Activated CD8-positive, alpha-beta memory T cell treated with anti-CD3 and anti-CD28 coated beads for 36 hours (primary cell): ENCODE results near the gene C11orf54. TPM values are rescaled to one million over a fixed set of nuclear protein-coding genes. Genes with fewer than 3 reads are reported as not detected.

Source experiments
- CTCF ChIA-PET: fragments of 350-600 bp; sonication (Branson Sonifier 250); formaldehyde crosslinking; loops from one replicate; lab custom pipeline; 2021; ENCODE audit warnings: antibody characterized with exemption; lab: Charles Lee
- POLR2A ChIA-PET: fragments of 350-600 bp; sonication (Branson Sonifier 250); formaldehyde crosslinking; loops from one replicate; lab custom pipeline; 2021; ENCODE audit warnings: antibody characterized with exemption; lab: Charles Lee
- total RNA-seq, 2 experiments: library from RNA; stranded (reverse); gene quantifications; one replicate each; pipeline ENCODE4 v1.2.3, GENCODE V29; 2021

Gene C11orf54
- total RNA-seq, 2 experiments from 2014 or later = 13.4 to 15.0 TPM

DNA sequence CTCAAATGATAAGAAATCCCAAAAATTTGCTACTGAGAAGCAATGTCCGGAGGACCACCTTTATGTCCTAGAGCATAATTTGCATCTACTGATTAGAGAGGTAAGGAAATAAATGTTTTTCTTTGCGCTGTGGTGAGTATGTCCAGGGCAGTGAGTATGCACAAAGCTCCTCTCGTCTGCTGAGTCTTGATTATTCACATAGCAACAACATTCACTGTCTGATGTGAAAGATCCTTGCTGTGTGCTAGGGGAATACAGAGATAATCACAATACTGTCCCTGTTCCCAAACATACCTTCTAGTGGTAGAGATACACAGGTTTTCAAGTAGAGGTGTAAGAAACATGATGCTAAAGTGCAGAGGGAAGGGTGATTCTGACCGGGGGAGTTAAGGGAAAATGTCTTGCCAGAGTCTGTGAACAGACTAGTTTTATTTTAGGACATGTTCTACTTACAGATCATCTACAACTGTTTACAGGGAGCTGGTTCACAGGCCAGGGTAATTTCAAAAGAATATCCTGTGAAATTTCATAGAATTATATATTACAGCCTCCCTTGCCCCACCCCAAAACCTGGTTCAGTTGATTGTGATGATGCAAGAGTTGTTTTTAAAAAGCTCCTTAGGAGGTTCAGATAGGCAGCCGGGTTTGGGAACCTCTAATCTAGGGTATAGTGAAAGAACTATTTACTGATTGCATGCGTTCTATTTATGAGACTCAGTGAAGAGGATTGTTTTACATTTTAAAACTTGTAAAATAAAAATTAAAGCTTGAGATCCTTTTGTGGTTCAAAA is 55.2 kb downstream of the C11orf54 start:
- POLR2A ChIA-PET = interaction anchor here (0.5 to 1.5 kb wide), 2 partner anchors 47 to 58 kb away, joined by 4 to 6 read pairs; no protein-coding TSS in a partner anchor
- CTCF ChIA-PET = no interaction called here

DNA sequence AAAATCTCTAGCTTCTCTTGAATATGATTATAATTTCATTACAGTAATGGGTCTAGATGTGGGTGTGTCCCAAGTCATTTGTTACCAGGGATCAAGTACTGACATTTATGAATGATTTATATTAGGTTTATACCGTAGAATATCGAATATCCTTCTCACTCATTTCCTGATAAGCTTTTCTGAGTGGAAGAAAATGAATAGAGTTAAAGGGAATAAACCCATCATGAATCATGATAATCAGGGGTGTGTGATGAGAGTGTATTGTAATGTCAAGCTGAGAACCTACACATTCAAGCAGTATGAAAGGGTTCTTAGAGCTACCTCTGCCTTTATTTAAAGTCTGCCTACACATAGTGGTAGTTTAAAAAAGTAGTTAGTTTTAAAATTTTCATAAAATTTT is 59.9 kb downstream of the C11orf54 start:
- POLR2A ChIA-PET = no interaction called here
- CTCF ChIA-PET = no interaction called here

DNA sequence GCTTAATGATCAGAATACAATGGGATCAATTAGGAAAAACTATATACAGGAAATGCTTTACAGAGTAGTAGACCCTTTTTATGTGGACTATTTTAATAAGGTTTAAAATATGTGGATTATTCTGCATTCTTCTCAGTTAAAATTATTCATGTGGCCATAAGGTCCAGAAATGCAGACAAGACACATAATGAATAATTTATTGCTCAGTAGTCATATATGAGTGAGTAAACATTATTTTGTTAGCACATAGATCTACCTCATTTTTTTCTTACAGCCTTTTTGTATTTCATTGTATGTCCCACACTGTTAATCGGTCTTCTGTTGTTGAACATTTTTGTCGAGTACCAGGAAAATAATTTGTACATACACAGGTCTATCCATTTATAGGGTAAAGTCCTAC is 63.4 kb downstream of the C11orf54 start:
- ChIA-PET POLR2A (no interaction called here), CTCF (no interaction called here)

DNA sequence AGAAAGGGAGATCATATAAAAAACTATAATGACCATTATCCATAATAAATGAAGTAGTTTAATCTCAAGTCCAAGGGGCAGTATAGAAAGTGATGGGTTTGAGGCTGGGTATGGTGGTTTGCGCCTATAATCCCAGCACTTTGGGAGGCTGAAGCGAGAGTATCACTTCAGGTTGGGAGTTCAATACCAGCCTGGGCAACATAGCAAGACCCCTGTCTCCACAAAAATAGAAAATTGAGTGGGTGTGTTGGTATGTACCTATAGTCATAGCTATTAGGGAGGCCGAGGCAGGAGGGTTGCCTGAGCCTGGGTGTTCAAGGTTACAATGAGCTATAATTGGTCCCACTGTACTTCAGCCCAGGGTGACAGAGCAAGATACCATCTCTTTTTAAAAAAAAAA is 66.5 kb downstream of the C11orf54 start:
- ChIA-PET CTCF (no interaction called here), POLR2A (no interaction called here)

DNA sequence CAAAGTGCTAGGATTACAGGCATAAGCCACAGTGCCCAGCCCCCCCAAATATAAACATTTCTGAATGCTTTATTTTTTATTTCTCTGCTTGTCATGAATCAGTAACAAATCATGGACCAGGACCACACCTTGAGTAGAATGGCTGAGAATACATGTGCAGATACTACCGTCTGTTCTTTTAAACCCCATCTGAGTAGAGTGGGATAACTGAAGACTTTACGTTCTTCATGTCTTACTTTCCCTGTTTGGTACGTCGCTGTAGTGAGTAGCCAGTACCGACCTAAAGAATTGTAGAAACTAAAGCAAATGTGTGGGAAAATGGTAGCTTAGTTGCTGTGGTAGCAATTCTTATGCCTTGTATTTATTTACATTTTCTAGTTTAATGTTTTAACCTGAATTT is 72.5 kb downstream of the C11orf54 start:
- CTCF ChIA-PET = no interaction called here
- POLR2A ChIA-PET = no interaction called here

Other genes starting within 250 kb of the C11orf54 start
- 10 to 100 TPM; 13.5 to 13.8 TPM for gene SMCO4, start 198.3 kb upstream of the C11orf54 start, total RNA-seq
- gene CEP295, start 80.0 kb upstream of the C11orf54 start, total RNA-seq = 10 to 100 TPM; 24.6 to 25.8 TPM
- gene TAF1D, start 177 bp upstream of the C11orf54 start, total RNA-seq = 100 to 1,000 TPM; 284 to 296 TPM
- 10 to 100 TPM; 36.3 to 42.1 TPM for gene MED17, start 42.6 kb downstream of the C11orf54 start, total RNA-seq
- gene VSTM5, start 108.9 kb downstream of the C11orf54 start, total RNA-seq = not detected